Skeletal muscle satellite cell (primary cell): ENCODE results near the gene ZNF771.

Source experiments
- H3K27me3 ChIP-seq: 2 replicates; pipeline ENCODE4 v1.7.0; 2013; ENCODE audit warnings: low read length; ENCODE audit not compliant: control insufficient read depth, insufficient read depth
- H3K36me3 ChIP-seq: 2 replicates; pipeline ENCODE4 v1.7.0; 2013; ENCODE audit warnings: mild to moderate bottlenecking, control low read depth, low read length; ENCODE audit not compliant: insufficient read depth
- H3K4me1 ChIP-seq: 2 replicates; pipeline ENCODE4 v1.7.0; 2013; ENCODE audit warnings: low read length; ENCODE audit not compliant: control insufficient read depth, insufficient read depth
- H3K4me2 ChIP-seq: 2 replicates; pipeline ENCODE4 v1.7.0; 2013; ENCODE audit warnings: mild to moderate bottlenecking, low read length
- H3K4me3 ChIP-seq: 2 replicates; pipeline ENCODE4 v1.7.0; 2013; ENCODE audit warnings: low read length
- H3K9ac ChIP-seq: 2 replicates; pipeline ENCODE4 v1.7.0; 2013; ENCODE audit warnings: mild to moderate bottlenecking, low read depth, low read length, moderate library complexity
- H3K9me3 ChIP-seq: replicated peaks from 2 replicates; pipeline ENCODE4 v1.7.0; 2013; ENCODE audit warnings: mild to moderate bottlenecking, control low read depth, low read length

The ZNF771 gene

DNA sequence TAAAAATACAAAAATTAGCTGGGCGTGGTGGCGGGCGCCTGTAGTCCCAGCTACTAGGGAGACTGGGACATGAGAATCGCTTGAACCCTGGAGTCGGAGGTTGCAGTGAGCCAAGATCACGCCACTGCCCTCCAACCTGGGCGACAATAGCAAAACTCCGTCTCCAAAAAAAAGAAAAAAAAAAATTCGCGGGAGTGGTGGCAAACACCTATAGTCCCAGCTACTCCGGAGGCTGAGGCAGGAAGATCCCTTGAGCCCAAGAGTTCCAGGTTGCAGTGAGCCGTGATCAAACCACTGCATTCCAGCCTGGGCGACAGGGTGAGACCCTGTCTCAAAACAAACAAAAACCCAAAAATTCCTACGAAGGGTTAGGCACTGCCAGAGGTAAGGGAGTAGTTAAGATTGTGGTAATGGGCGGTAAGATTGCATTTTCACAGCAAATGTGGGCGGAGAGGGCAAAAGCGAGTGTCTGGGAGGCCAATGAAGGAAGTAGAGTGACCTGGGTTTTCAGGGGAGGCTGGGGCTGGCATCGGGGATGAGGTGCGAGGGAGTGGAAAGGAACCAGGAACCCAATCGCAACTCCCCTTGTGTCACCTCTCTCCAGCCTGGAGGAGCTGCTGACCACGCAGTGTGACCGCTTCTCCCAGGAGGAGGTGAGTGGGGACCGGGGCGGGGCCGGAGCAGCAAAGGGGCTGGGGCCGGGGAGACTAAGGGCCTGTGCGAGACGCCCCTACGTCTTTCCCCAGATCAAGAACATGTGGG, 30.2 kb upstream of the ZNF771 start:
- Histone ChIP-seq H3K4me3 (peak overlapping the region; percentile 92), H3K36me3 (no peaks in the 10 kb centered on the region), H3K27me3 (no peaks in the 10 kb centered on the region), H3K9me3 (no peaks in the 10 kb centered on the region), H3K4me1 (peaks cover 17% of the 10 kb centered on the region), H3K4me2 (peak overlapping the region; percentile 97), H3K9ac (peak overlapping the region; percentile 98)

DNA sequence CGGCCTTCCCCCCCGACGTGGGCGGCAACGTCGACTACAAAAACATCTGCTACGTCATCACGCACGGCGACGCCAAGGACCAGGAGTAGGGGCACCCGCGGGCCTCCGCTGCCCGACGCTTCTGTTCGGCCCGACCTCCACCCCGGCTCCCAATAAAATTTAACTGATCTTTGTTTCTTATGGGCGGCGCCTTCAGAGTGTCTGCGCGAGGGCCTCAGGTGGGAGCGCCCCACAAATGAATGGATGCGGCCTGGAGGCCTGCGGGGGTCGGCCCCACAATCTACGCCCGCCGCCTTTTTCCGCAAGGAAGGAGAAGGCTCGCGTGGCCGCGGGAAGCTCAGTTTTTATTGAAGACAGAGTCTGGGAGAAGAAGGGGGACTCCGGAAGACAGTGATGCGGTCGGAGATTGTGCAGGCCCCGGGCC, 29.6 kb upstream of the ZNF771 start:
- Histone ChIP-seq H3K27me3 (no peaks in the 10 kb centered on the region), H3K4me3 (peak overlapping the region; percentile 92), H3K9me3 (no peaks in the 10 kb centered on the region), H3K9ac (peak overlapping the region; percentile 98), H3K4me1 (peaks cover 17% of the 10 kb centered on the region), H3K4me2 (peak overlapping the region; percentile 97), H3K36me3 (no peaks in the 10 kb centered on the region)

DNA sequence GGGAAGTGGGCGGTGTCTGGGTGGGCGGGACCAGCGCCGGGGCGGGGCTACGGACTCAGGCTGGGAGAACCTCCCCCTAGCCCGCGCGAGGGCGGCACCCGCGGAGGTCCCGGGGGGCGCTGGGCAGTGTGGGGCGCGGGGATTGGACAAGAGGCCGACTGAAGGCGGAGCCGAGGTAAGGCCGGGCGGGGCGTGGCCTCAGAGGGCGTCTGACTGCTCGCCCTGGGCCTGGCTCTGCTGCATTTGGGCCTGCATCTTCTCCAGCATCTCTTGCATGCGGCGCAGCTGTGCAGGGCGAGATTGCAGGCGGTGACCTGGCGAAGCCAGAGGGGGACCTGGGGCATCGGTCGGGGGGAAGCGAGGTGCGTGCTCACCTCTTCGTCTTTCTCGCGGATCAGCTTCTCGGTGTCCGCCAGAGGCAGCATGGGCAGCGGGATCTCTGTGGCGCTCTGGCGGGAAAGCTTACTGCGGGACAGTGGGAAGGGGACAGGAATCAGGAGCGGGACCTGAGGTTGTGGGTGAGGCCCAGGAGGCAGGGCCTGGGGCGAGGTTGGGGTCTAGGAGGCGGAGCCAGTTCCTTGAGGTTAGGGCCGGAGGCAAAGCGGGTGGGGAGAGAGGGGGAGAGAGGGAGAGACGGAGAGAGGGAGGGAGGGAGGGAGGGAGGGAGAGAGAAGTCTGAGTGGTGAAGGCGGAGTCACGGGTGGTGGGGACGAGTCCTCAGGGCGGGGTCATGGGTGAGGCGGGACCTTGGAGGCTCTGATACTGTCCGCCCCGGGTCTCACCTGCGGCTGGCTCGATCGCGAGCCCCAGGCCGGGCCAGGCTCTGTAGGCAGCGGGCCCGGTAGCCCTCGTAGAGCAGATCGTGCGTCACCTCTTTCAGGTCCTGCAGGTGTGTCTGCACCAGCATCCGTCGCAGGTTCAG, 28.9 kb upstream of the ZNF771 start:
- Histone ChIP-seq H3K4me1 (peaks cover 17% of the 10 kb centered on the region), H3K36me3 (no peaks in the 10 kb centered on the region)

DNA sequence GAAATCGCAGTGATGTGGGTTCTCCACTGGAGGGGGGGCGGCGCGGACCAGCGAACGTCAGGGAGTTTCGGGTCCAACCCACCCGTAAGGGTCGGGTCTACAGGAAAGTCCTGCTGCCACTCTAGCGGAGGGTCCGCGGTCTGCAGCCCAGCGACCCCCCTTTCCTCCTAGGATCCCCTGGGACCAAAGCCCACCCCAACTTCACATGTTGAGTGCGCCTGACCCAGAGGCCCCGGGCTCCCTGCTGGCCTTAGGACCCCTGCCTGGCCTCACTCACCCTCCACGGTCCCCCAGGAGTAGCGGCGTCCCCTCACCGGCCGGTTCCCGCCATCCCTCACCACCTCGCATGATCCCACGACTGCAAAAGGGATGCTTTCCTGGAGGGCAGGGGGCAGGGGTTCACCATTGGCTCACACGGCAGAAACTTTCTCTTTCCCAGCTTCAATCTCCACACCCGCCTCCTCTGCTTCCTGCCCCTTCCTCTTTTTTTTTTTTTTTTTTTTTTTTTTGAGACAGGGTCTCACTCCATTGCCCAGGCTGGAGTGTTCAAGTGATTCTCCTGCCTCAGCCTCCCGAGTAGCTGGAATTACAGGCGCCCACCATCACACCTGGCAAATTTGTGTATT, 28.1 kb upstream of the ZNF771 start:
- H3K4me2 ChIP-seq, result peak overlapping the region; percentile 100
- peak overlapping the region; percentile 92 for H3K4me3 ChIP-seq
- peak overlapping the region; percentile 87 for H3K9ac ChIP-seq
- H3K36me3 ChIP-seq, result no peaks in the 10 kb centered on the region
- H3K4me1 ChIP-seq, result peaks cover 17% of the 10 kb centered on the region
- H3K27me3 ChIP-seq, result no peaks in the 10 kb centered on the region
- H3K9me3 ChIP-seq, result no peaks in the 10 kb centered on the region

More for the DNA sequence above, 28.9 kb upstream of the ZNF771 start:
- Histone ChIP-seq H3K4me3 (peak overlapping the region; percentile 92), H3K9ac (peak overlapping the region; percentile 98), H3K4me2 (peak overlapping the region; percentile 100), H3K27me3 (no peaks in the 10 kb centered on the region), H3K9me3 (no peaks in the 10 kb centered on the region)

- H3K27me3 ChIP-seq, result no peaks in the 10 kb centered on the region
- H3K4me3 ChIP-seq, result no peak overlapping the region
- H3K4me2 ChIP-seq, result no peak overlapping the region
- peaks cover 17% of the 10 kb centered on the region for H3K4me1 ChIP-seq
- no peaks in the 10 kb centered on the region for H3K36me3 ChIP-seq
- no peaks in the 10 kb centered on the region for H3K9me3 ChIP-seq
- no peak overlapping the region for H3K9ac ChIP-seq
Observed at GRCh38 chr16:30380072-30380802, 27.2 kb upstream of the ZNF771 start.

DNA sequence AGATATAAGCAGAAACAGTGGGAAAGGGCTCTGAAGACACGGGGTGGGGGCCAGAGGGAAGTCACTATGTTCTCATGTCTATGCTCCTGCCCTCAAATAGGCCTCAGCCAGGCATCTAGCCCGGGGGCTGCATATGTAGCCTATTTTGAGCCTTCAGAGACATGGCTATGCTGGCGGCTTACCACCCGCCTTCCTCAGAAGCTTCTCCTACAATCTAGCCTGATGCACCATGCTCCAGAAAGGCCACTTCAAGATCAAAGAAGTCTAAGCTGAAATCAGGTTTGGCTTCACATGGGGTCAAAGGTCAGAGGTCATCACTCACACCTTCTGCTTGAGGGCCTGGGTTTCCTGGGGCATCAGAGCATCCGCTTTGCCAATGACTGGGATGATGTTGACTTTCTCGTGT, 26.6 kb upstream of the ZNF771 start:
- Histone ChIP-seq H3K36me3 (no peaks in the 10 kb centered on the region), H3K4me3 (no peak overlapping the region), H3K27me3 (no peaks in the 10 kb centered on the region), H3K9me3 (no peaks in the 10 kb centered on the region), H3K9ac (no peak overlapping the region), H3K4me1 (peaks cover 17% of the 10 kb centered on the region), H3K4me2 (no peak overlapping the region)

- no peaks in the 10 kb centered on the region for H3K27me3 ChIP-seq
- H3K36me3 ChIP-seq, result no peaks in the 10 kb centered on the region
- H3K9ac ChIP-seq, result no peak overlapping the region
- no peak overlapping the region for H3K4me2 ChIP-seq
- H3K4me3 ChIP-seq, result no peak overlapping the region
- H3K4me1 ChIP-seq, result peaks cover 17% of the 10 kb centered on the region
- no peaks in the 10 kb centered on the region for H3K9me3 ChIP-seq
Observed at GRCh38 chr16:30381291-30382041, 25.9 kb upstream of the ZNF771 start.

DNA sequence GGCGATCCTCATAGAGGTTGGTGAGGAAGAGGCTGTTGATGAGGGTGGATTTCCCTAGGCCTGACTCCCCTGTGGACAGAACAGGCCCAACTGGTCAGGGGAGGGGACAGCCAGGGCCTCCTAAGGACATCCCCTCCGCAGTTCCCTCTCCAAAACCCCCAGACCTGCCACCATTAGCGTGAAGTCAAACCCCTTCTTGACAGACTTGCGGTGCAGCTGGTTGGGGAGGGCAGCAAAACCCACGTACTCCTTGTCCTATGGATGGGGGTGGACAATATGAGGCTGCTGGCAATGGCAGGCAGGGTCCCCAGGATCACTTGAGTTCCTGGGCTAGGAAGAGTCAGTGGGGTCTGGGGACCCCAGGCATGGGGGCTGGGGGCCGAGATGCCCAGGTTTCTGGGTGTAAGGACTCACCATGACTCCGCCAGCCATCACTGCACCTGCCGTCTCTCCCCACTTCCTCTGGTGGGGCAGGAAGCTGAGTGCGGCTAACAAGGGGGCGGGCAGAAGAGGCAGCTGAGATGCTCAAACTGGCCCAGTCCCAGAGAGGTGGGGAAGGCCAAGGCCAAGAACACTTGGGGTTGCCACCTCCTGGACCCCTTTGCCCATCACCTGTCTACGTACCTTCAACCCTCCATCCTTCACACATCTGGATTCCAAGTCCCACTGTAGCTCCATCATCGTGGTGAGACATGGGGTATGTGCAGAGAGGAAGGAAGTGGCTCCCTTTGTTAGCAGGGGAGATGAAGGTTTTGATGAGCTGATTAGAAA, 25.1 kb upstream of the ZNF771 start, which contains the start of gene SEPTIN1:
SEPTIN1 (minus strand) TSS at position 451 of the 771 bp plus-strand sequence; CDS start at position 432, 19 bp downstream.
- no peaks in the 10 kb centered on the region for H3K9me3 ChIP-seq
- H3K4me1 ChIP-seq, result peaks cover 12% of the 10 kb centered on the region
- H3K36me3 ChIP-seq, result no peaks in the 10 kb centered on the region
- H3K27me3 ChIP-seq, result no peaks in the 10 kb centered on the region
- H3K4me3 ChIP-seq, result no peak within 1 kb of the TSS
- no peak within 1 kb of the TSS for H3K4me2 ChIP-seq
- no peak within 1 kb of the TSS for H3K9ac ChIP-seq

- Histone ChIP-seq H3K4me1 (peaks cover 5% of the 10 kb centered on the region), H3K9ac (no peak overlapping the region), H3K9me3 (no peaks in the 10 kb centered on the region), H3K36me3 (no peaks in the 10 kb centered on the region), H3K4me2 (no peak overlapping the region), H3K4me3 (no peak overlapping the region), H3K27me3 (no peaks in the 10 kb centered on the region)
Observed at GRCh38 chr16:30383521-30383920, 23.9 kb upstream of the ZNF771 start.
